NCI-H1436 treated with DMSO at 0.1 percent for 48 hours (cell line): ENCODE data around the gene OR4E1.
"Not testable (repeated sequence)": the region's sequence is repeated elsewhere in the genome, so short reads cannot be mapped to it uniquely, and the experiment has no call there.

Experiments used
- DNase-seq: peaks from one replicate; lab custom pipeline; 2025; lab: John Stamatoyannopoulos, UW

The OR4E1 gene

GRCh38 chr14:21652209-21652808, 21.3 kb downstream of the OR4E1 start:
- DNase-seq, result no peak

DNA sequence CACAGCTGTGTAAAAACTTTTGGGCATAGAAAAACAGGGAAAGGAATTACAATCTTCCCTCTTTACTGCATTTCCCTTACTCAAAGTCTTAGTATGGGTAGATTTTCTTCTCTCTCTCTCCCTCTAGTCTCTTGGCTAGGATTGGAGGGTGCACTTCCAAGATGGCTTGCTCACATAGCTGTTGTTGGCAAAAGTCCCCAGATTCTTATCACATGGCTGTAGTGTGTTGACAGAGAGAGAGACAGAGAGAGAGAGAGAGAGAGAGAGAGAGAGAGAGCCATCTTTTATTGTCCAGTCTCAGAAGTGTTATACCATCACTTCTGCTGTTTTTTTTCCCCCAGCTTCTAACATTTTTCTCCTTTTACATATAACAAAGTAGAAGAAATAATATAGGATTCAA, 26.2 kb downstream of the OR4E1 start:
- no peak for DNase-seq

DNA sequence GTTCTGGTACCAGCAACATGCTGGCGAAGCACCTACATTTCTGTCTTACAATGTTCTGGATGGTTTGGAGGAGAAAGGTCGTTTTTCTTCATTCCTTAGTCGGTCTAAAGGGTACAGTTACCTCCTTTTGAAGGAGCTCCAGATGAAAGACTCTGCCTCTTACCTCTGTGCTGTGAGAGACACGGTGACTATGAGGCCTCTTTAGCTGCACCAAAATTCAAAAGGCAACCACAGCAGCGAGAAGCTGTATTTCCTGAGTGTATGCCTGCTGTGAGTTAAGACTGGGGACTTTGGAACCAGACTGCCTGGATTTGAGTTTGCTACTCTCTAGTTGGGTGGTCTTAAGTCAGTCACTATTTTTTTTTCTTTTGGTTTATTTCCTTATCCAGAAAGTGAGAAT, 30.2 kb downstream of the OR4E1 start:
- DNase-seq, result no peak

- DNase-seq, result no peak
These were observed 30.9 kb downstream of the OR4E1 start for GRCh38 chr14:21642683-21643082.

- DNase-seq, result no peak
These were observed 38.8 kb downstream of the OR4E1 start, which contains the start of gene OR10G2 for GRCh38 chr14:21634840-21635239. Gene OR10G2, minus strand, starts transcription at chr14:21634940. Its CDS starts 98 bp downstream, at chr14:21634842.

GRCh38 chr14:21631084-21631483, 42.5 kb downstream of the OR4E1 start:
- no peak for DNase-seq

DNA sequence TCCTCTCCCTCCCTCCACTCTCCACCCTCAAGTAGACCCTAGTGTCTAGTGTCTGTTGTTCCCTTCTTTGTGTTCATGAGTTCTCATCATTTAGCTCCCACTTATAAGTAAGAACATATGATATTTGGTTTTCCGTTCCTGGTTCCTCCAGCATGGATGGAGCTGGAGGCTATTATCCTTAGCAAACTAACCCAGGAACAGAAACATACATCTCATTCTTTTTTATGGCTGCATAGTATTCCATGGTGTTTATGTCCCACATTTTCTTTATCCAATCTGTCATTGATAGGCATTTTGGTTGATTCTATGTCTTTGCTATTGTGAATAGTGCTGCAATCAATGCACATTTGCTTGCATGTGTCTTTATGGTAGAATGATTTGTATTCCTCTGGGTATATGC, 43.1 kb downstream of the OR4E1 start:
- not testable (repeated sequence) for DNase-seq

DNA sequence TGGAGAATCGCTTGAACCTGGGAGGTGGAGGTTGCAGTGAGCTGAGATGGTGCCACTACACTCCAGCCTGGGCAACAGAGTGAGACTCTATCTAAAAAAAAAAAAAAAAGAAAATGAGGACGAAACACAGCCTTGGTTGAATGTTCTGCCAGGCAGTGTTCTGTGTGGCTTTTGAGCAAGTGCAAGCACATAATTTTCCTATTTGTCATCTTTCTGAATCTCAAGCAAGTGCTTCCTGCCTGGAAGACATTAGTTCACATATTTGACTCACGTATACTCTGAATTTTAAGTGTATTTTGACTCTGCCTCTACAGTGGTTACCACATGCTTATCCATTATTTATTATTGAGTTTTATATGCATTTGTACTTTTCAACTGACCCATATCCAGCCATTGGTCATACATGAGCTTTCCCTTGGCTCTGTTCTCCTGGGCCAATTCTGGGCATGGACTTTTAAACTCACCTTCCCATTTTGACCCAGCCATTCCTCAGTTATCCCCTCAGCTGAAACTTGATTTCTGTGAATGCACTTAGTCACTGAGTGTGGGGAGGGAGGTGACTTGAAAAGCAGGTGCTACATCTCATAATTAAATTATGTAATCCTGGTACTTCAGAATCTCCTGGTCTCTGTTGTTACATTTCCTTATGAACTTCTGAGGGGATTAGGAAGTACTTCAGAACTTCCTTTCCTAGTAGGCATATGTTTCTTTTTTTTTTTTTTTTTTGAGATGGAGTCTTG, 47.0 kb downstream of the OR4E1 start:
- no peak for DNase-seq
